Activated CD8-positive, alpha-beta memory T cell treated with anti-CD3 and anti-CD28 coated beads for 36 hours (primary cell): ENCODE results near the gene HDAC4. TPM values are rescaled to one million over a fixed set of nuclear protein-coding genes. Genes with fewer than 3 reads are reported as not detected.
"Not testable (repeated sequence)": the region's sequence is repeated elsewhere in the genome, so short reads cannot be mapped to it uniquely, and the experiment has no call there.

Experiments
- CTCF ChIA-PET: fragments of 350-600 bp; sonication (Branson Sonifier 250); formaldehyde crosslinking; loops from one replicate; lab custom pipeline; 2021; ENCODE audit warnings: antibody characterized with exemption; lab: Charles Lee
- POLR2A ChIA-PET: fragments of 350-600 bp; sonication (Branson Sonifier 250); formaldehyde crosslinking; loops from one replicate; lab custom pipeline; 2021; ENCODE audit warnings: antibody characterized with exemption; lab: Charles Lee
- total RNA-seq, 2 experiments: library from RNA; stranded (reverse); gene quantifications; one replicate each; pipeline ENCODE4 v1.2.3, GENCODE V29; 2021

Gene HDAC4
- total RNA-seq, 2 experiments from 2014 or later, result 19.7 to 23.5 TPM

GRCh38 chr2:239044336-239044735 lies 356.5 kb downstream of the HDAC4 start:
- POLR2A ChIA-PET, result no interaction called here
- CTCF ChIA-PET, result no interaction called here

GRCh38 chr2:239043326-239043725 lies 357.5 kb downstream of the HDAC4 start:
- CTCF ChIA-PET, result no interaction called here

GRCh38 chr2:239042551-239043320 lies 358.1 kb downstream of the HDAC4 start:
- ChIA-PET CTCF (no interaction called here), POLR2A (no interaction called here)

More at GRCh38 chr2:239043326-239043725, 357.5 kb downstream of the HDAC4 start:
- POLR2A ChIA-PET, result no interaction called here

- POLR2A ChIA-PET, result no interaction called here
- CTCF ChIA-PET, result no interaction called here
Observed at GRCh38 chr2:239042046-239042445, 358.8 kb downstream of the HDAC4 start.

- ChIA-PET POLR2A (no interaction called here), CTCF (no interaction called here)
Observed at GRCh38 chr2:239041062-239041461, 359.8 kb downstream of the HDAC4 start.

- CTCF ChIA-PET, result interaction anchor here (0.6 kb wide), 1 partner anchor 643 kb away, joined by 3 read pairs; no protein-coding TSS in a partner anchor
- POLR2A ChIA-PET, result no interaction called here
Observed at GRCh38 chr2:239040152-239040761, 360.6 kb downstream of the HDAC4 start.

- ChIA-PET CTCF (interaction anchor here (0.6 kb wide), 1 partner anchor 644 kb away, joined by 3 read pairs; no protein-coding TSS in a partner anchor), POLR2A (no interaction called here)
Observed at GRCh38 chr2:239039479-239039861, 361.4 kb downstream of the HDAC4 start.

GRCh38 chr2:239038773-239039478 lies 361.9 kb downstream of the HDAC4 start:
- POLR2A ChIA-PET, result no interaction called here
- CTCF ChIA-PET, result no interaction called here

- CTCF ChIA-PET, POLR2A ChIA-PET: not testable (repeated sequence)
Observed at GRCh38 chr2:239038284-239038683, 362.5 kb downstream of the HDAC4 start.

- ChIA-PET POLR2A (no interaction called here), CTCF (no interaction called here)
Observed at GRCh38 chr2:239037559-239037910, 363.3 kb downstream of the HDAC4 start.

GRCh38 chr2:239036819-239037558 lies 363.8 kb downstream of the HDAC4 start:
- POLR2A ChIA-PET, result no interaction called here
- CTCF ChIA-PET, result no interaction called here

GRCh38 chr2:239035997-239036731 lies 364.7 kb downstream of the HDAC4 start:
- POLR2A ChIA-PET, result no interaction called here

GRCh38 chr2:239035361-239035814 lies 365.4 kb downstream of the HDAC4 start:
- POLR2A ChIA-PET, result no interaction called here
- CTCF ChIA-PET, result interaction anchor here (0.5 to 0.6 kb wide), 2 partner anchors 847 to 868 kb away, joined by 3 to 4 read pairs; no protein-coding TSS in a partner anchor

More at GRCh38 chr2:239035997-239036731, 364.7 kb downstream of the HDAC4 start:
- CTCF ChIA-PET, result interaction anchor here (0.5 kb wide), 1 partner anchor 868 kb away, joined by 4 read pairs; no protein-coding TSS in a partner anchor

GRCh38 chr2:239034561-239035341 lies 366.1 kb downstream of the HDAC4 start:
- POLR2A ChIA-PET, result no interaction called here

GRCh38 chr2:239033801-239034560 lies 366.8 kb downstream of the HDAC4 start:
- POLR2A ChIA-PET, result no interaction called here
- CTCF ChIA-PET, result no interaction called here

More at GRCh38 chr2:239034561-239035341, 366.1 kb downstream of the HDAC4 start:
- CTCF ChIA-PET, result interaction anchor here (0.6 kb wide), 1 partner anchor 848 kb away, joined by 3 read pairs; no protein-coding TSS in a partner anchor

- CTCF ChIA-PET, result no interaction called here
- POLR2A ChIA-PET, result no interaction called here
Observed at GRCh38 chr2:239029958-239030357, 370.9 kb downstream of the HDAC4 start.

- POLR2A ChIA-PET, result no interaction called here
- CTCF ChIA-PET, result no interaction called here
Observed at GRCh38 chr2:239028253-239028619, 372.6 kb downstream of the HDAC4 start.
